ENCODE data around the gene MRGPRD.

Gene MRGPRD

DNA sequence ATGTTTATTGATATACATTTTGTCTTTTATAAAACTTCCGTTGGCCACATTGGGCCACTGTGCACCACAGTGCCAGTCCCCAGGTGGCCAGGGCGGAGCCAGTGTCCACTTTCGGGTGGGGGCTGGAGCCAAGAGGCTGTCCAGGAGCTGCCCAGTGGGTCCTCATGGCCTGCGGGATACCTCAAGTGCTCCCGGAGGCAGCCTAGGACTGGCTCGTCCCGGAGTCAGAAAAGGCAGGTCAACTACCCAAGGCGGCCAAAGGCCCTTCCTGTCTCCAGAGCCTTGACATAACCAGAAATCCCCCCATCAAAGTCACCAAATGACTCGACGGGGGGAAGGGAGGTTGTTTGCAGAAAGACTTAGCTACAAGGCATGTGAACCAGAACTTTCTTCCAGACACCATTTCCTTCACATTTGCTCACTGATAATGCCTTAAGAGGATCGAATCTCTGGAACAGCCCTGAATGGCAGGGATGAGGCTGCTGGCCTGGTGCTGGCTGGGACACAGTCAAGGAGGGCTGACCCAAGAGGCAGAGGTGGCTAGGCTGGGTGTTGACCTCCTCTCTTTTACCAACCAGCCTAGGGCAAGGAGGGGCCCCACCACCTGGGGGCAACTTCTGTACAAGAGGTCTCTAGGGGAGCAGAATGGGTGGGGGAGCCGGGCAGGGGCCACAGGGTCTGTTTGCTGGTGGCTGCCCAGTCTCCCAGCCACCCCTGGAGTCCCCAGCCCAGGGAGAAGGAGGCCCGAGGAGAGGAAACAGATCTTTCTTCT, 23.8 kb upstream of the MRGPRD start:
- H3K27ac ChIP-seq, result no peak overlapping the region
- TF ChIP-seq ZFX (IDR thresholded peaks at IDR 0.05), result no peak
- TF ChIP-seq, protein P1, sequence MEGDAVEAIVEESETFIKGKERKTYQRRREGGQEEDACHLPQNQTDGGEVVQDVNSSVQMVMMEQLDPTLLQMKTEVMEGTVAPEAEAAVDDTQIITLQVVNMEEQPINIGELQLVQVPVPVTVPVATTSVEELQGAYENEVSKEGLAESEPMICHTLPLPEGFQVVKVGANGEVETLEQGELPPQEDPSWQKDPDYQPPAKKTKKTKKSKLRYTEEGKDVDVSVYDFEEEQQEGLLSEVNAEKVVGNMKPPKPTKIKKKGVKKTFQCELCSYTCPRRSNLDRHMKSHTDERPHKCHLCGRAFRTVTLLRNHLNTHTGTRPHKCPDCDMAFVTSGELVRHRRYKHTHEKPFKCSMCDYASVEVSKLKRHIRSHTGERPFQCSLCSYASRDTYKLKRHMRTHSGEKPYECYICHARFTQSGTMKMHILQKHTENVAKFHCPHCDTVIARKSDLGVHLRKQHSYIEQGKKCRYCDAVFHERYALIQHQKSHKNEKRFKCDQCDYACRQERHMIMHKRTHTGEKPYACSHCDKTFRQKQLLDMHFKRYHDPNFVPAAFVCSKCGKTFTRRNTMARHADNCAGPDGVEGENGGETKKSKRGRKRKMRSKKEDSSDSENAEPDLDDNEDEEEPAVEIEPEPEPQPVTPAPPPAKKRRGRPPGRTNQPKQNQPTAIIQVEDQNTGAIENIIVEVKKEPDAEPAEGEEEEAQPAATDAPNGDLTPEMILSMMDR (conservative IDR thresholded peaks at IDR 0.05), result no peak

DNA sequence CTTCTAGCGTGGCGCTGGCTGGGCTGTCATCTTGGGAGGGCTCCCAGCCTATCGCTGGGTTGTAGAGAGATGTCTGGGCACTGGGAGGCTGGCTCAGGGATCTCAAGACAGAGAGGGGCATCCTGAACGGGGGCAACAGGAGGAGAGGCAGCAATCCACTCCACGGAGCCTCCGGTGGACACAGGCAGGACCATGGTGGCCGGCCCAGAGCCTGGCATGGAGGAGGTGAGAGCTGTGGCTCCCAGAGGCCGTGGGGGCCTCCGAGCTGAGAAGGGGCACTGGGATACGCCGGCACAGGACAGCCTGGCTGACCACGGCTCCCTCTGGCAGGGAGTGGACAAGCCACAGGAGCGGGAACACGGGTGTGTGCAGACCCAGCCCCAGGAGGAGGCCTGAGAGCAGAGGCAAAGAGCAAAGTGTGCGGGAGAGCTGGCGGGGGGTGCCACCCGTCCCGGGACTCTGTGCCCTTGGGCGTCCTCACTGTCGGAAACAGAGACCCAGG, 23.1 kb upstream of the MRGPRD start:
- no peak overlapping the region for H3K27ac ChIP-seq
- no peak for TF ChIP-seq ZFX (IDR thresholded peaks at IDR 0.05)
- TF ChIP-seq, protein P1 (conservative IDR thresholded peaks at IDR 0.05), result no peak

DNA sequence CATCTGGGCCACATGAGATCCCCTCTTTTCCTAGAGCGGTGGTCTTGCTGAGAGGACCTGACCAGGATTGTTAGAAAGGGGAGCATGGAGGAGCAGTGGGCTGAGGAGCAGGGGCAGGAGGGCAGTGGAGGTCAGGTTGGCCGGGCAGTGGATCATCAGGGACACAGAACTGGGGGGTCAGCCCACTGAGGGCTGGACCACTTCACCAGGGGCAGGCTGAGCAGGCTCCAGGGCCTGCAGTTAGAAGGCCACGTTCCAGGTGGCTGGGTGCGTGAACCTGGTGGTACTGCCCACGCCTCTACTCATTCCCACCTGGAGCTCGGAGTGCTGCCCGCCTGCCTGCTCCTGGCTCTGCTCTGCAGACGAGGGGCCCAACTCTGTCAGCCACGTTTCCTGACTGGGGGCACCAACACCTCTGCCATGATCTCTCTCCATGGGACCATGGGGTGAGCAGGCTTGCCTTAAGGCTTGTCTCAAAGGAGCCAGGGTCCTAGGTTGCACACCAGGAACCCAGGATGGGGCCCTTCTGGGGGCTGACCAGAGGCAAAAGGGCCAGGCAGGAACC, 22.6 kb upstream of the MRGPRD start:
- no peak overlapping the region for H3K27ac ChIP-seq
- TF ChIP-seq ZFX (IDR thresholded peaks at IDR 0.05), result no peak
- TF ChIP-seq, protein P1 (conservative IDR thresholded peaks at IDR 0.05), result no peak

DNA sequence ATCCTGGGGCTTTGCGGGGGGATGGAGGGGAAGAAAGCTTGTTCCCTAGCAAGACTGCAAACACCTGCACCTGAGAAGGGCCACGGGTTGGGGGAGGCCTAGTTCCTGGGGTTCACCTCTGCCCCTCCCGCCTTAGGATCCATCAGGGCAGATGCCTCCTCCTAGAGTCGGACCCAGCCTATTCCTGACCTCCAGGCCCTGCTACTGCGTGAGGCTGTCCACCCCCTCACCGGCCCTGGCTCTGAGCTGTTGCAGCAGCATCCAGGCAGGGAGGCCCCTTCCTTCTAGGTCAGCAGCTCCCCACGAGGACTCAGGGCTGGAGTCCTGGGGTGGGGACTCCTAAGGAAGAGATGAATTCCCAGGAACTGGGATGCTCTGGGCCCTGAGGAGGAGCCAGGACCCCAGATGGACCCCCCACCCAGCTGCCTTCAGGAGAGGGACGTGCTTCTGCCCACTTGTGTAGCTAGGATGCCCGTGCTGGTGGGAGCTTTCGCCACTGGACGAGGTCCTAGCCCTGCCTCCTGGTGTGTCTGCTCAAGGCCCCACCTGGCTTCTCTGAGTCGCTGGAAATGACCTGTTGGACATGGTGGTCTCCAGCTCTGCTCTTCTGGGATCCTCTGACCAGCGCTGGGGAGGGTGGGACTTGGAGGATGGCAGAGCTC, 21.9 kb upstream of the MRGPRD start:
- TF ChIP-seq, protein P1 (conservative IDR thresholded peaks at IDR 0.05), result no peak
- TF ChIP-seq ZFX (IDR thresholded peaks at IDR 0.05), result no peak

DNA sequence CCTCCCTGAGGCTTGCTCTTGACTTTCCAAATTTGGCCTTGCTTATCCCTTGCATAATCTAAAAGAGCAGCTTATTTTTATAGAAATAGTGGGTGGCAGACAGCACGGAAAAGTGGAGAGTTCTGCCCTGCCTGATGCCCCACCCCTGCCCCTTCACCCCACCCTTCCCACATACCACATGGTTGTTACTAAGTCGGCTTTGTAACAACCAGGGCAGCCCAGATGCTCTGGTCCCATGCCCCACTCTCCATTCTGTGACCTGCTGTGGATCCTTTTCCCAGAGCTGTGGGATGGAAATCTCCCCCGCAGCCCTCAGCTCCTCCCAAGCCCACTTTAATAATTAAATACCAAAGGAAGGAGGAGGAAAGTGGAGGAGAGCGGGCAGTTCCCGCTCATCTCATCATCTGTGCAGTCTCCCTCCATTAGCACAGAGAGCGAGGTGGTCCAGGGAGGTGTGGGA, 21.4 kb upstream of the MRGPRD start:
- H3K27ac ChIP-seq, result no peak overlapping the region
- TF ChIP-seq, protein P1 (conservative IDR thresholded peaks at IDR 0.05), result no peak
- no peak for TF ChIP-seq ZFX (IDR thresholded peaks at IDR 0.05)

More for the DNA sequence above, 21.9 kb upstream of the MRGPRD start:
- H3K27ac ChIP-seq, result no peak overlapping the region

DNA sequence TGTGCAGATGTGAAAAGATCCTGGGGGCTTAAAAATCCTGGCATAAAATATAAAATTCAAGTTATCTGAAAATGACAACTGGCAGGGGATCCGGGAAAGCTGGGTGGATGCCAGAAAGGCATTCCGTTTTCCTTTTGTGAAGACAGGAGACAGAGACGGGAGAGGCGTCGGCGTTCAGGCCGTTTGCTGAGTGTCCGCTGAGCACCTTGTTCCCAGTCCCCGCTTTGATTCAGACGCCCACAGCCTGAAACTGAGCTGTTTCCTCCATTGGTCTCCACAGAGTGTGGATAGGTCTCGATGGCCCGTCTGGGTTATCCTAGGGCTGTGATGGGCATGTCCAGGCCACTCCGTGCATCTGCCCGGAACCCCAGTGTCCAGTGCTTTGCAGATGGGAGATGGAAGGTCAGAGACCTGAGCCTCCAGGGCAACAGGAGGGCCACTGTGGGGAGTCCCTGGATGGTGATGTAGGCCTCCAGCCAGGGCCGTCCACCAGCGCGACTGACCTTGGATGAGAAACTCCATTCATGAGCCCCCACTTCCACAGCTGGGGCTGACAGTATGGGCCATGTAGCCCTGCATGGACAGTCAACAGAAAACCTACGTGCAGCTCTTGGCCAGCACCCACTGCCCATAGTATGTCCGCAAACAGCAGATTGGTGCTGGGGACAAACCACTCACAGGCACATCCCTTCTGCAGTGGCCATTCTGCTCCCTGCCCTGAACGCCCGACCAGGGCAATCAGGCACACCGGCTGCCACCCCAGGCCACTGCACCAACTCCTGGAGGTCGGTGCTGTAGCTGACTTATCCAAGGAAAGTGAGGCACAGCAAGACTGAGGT, 20.7 kb upstream of the MRGPRD start:
- TF ChIP-seq, protein P1 (conservative IDR thresholded peaks at IDR 0.05), result no peak
- TF ChIP-seq ZFX (IDR thresholded peaks at IDR 0.05), result no peak

More for the DNA sequence above, 20.7 kb upstream of the MRGPRD start:
- H3K27ac ChIP-seq, result no peak overlapping the region
